K562 (cell line): Measurements from ENCODE around the gene NFATC1. TPM values are rescaled to one million over a fixed set of nuclear protein-coding genes. Genes with fewer than 3 reads are reported as not detected.

ENCODE experiments used
- ATAC-seq: fragments of 200-7000 bp; cut with Tn5 transposase; 3 replicates; pipeline ENCODE4 v1.9.1; 2020; ENCODE audit warnings: moderate library complexity
- BruUV-seq: library from RNA; stranded (reverse); fragments of 400-500 nt; replicated peaks from 2 replicates; lab custom pipeline; 2021; lab: Mats Ljungman, UMichigan
- CTCF ChIA-PET: fragments of 300-600 bp; formaldehyde crosslinking; extraction: SDS; loops from one replicate; lab custom pipeline; 2021; ENCODE audit warnings: low intra/inter-chr PET ratio; lab: Yijun Ruan, JAX
- POLR2A ChIA-PET: fragments of 300-600, 350-650 bp; sonication (Branson Sonifier 250); formaldehyde crosslinking; extraction: SDS; loops from one replicate; lab custom pipeline; 2021; ENCODE audit warnings: antibody characterized with exemption, inconsistent platforms; lab: Yijun Ruan, JAX
- DNase-seq, 4 experiments: peaks; one replicate each; pipeline versions ENCODE4 v3.0.0 to v3.0.0-alpha.2; 2011 to 2018; ENCODE audit warnings: low spot score in 3 of 4, mixed read lengths in 3 of 4; ENCODE audit errors: extremely low read depth in 1 of 4
- FAIRE-seq: peaks from 2 replicates; lab custom pipeline; 2011; peaks lifted over from hg19 to GRCh38; lab: Jason Lieb, UNC
- H2AFZ ChIP-seq: 2 replicates; pipeline ENCODE4 v1.6.0; 2011; ENCODE audit warnings: low read depth, low read length, control low read depth, inconsistent platforms
- H3K27ac ChIP-seq: fragments of 200-600 bp; 3 replicates; pipeline ENCODE4 v1.8.0; 2011; ENCODE audit warnings: low read depth, mild to moderate bottlenecking, control low read depth, inconsistent platforms, low read length, moderate library complexity, mixed read lengths; ENCODE audit errors: extremely low read depth
- H3K27me3 ChIP-seq, 2 experiments: fragments of 300-600 bp in 1 of 2; 2 replicates in 1 of 2; 3 replicates in 1 of 2; pipeline versions ENCODE4 v1.6.0 to v1.8.0; 2011; ENCODE audit warnings: inconsistent platforms in 2 of 2, low read length in 2 of 2, mild to moderate bottlenecking in 1 of 2, mixed read lengths in 1 of 2, moderate library complexity in 1 of 2; ENCODE audit not compliant: control insufficient read depth in 2 of 2, insufficient read depth in 2 of 2
- H3K36me3 ChIP-seq: fragments of 300-600 bp; 3 replicates; pipeline ENCODE4 v1.8.0; 2011; ENCODE audit warnings: mild to moderate bottlenecking, low read length, inconsistent platforms; ENCODE audit not compliant: control insufficient read depth, insufficient read depth
- H3K4me1 ChIP-seq, 2 experiments: fragments of 200-600 bp in 1 of 2; replicated peaks in 1 of 2; 2 replicates in 1 of 2; 3 replicates in 1 of 2; pipeline versions ENCODE4 v1.5.1 to v1.8.0; 2011; ENCODE audit warnings: inconsistent platforms in 2 of 2, low read length in 2 of 2, mild to moderate bottlenecking in 1 of 2, mixed read lengths in 1 of 2, moderate library complexity in 1 of 2; ENCODE audit not compliant: control insufficient read depth in 2 of 2, insufficient read depth in 2 of 2
- H3K4me2 ChIP-seq: 2 replicates; pipeline ENCODE4 v1.6.1; 2011; ENCODE audit warnings: low read length, control low read depth, inconsistent platforms, mixed read lengths; ENCODE audit not compliant: insufficient read depth
- H3K4me3 ChIP-seq: fragments of 200-600 bp; sonication (generic), shearing (Covaris generic); 2 replicates; pipeline ENCODE4 v1.5.1; 2016; ENCODE audit warnings: control low read depth, inconsistent platforms
- H3K79me2 ChIP-seq: fragments of 200-600 bp; 3 replicates; pipeline ENCODE4 v1.8.0; 2011; ENCODE audit warnings: low read length, inconsistent platforms; ENCODE audit not compliant: control insufficient read depth, insufficient read depth
- H3K9ac ChIP-seq, 2 experiments: 2 replicates each; pipeline versions ENCODE4 v1.6.0 to v1.6.1; 2011; ENCODE audit warnings: low read depth in 2 of 2, low read length in 2 of 2, control low read depth in 1 of 2, inconsistent platforms in 1 of 2, mild to moderate bottlenecking in 1 of 2, mixed read lengths in 1 of 2; ENCODE audit not compliant: insufficient read depth in 1 of 2
- H3K9me1 ChIP-seq: one replicate; pipeline ENCODE4 v1.6.0; 2011; ENCODE audit warnings: inconsistent platforms, mild to moderate bottlenecking, low read length, moderate library complexity; ENCODE audit not compliant: control insufficient read depth, insufficient read depth
- H3K9me3 ChIP-seq: replicated peaks from 2 replicates; pipeline ENCODE4 v1.5.1; 2011; ENCODE audit warnings: low read depth, low read length, inconsistent platforms; ENCODE audit not compliant: control insufficient read depth, insufficient read depth
- H4K20me1 ChIP-seq: replicated peaks from 2 replicates; pipeline ENCODE4 v1.6.1; 2011; ENCODE audit warnings: low read length, inconsistent platforms, mixed read lengths; ENCODE audit not compliant: control insufficient read depth, insufficient read depth
- CREBBP ChIP-seq: IDR thresholded peaks from one replicate; pipeline ENCODE4 v1.6.1; 2012; ENCODE audit warnings: low read depth, mild to moderate bottlenecking, control low read depth, inconsistent platforms, low read length
- FOXK1 ChIP-seq: sonication (generic); formaldehyde crosslinking; IDR thresholded peaks from 2 replicates; pipeline ENCODE4 v1.8.0; 2022; ENCODE audit warnings: missing genetic modification reagents, mild to moderate bottlenecking, borderline replicate concordance
- GTF2E2 ChIP-seq: fragments of 200-800 bp; sonication (Bioruptor generic); IDR thresholded peaks from 2 replicates; pipeline ENCODE4 v1.6.1; 2016; ENCODE audit warnings: missing genetic modification characterization, missing compliant biosample characterization
- MECOM ChIP-seq: fragments of 250-450 bp; sonication (Bioruptor Pico); IDR thresholded peaks from 2 replicates; pipeline ENCODE4 v1.8.0; 2022; ENCODE audit warnings: inconsistent platforms
- POU5F1 ChIP-seq: fragments of 150-350 bp; IDR thresholded peaks from 2 replicates; pipeline ENCODE4 v1.6.1; 2014; ENCODE audit warnings: borderline replicate concordance, low read length, low read depth, mild to moderate bottlenecking; ENCODE audit not compliant: partially characterized antibody
- RBM22 ChIP-seq: fragments of 200-400 bp; formaldehyde crosslinking; IDR thresholded peaks from 2 replicates; pipeline ENCODE4 v1.6.1; 2018; ENCODE audit warnings: low read length, low read depth; ENCODE audit not compliant: poor library complexity, severe bottlenecking
- U2AF2 ChIP-seq: fragments of 200-400 bp; formaldehyde crosslinking; optimal IDR thresholded peaks from 2 replicates; pipeline ENCODE3; 2017; ENCODE audit warnings: low read depth, mild to moderate bottlenecking, low read length
- WHSC1 ChIP-seq: IDR thresholded peaks from one replicate; pipeline ENCODE4 v1.6.1; 2012; ENCODE audit warnings: low read length, control low read depth, inconsistent platforms
- ZBTB7A ChIP-seq: IDR thresholded peaks from 2 replicates; pipeline ENCODE4 v1.6.1; 2011; ENCODE audit warnings: low read depth, mild to moderate bottlenecking, low read length, moderate library complexity, borderline replicate concordance; ENCODE audit not compliant: control insufficient read depth
- ZBTB8A ChIP-seq: fragments of 450-650 bp; IDR thresholded peaks from 2 replicates; pipeline ENCODE4 v1.6.1; 2018; ENCODE audit warnings: mild to moderate bottlenecking, moderate library complexity; ENCODE audit not compliant: partially characterized antibody
- ZKSCAN3 ChIP-seq: fragments of 250-450 bp; sonication (Bioruptor Pico); IDR thresholded peaks from 2 replicates; pipeline ENCODE4 v1.4.0; 2020
- ZNF134 ChIP-seq: fragments of 250-450 bp; sonication (Bioruptor Pico); conservative IDR thresholded peaks from 2 replicates; pipeline ENCODE4 v1.4.0; 2020
- ZNF324 ChIP-seq: fragments of 250-450 bp; sonication (Bioruptor Pico); IDR thresholded peaks from 2 replicates; pipeline ENCODE4 v1.4.0; 2020; ENCODE audit warnings: mild to moderate bottlenecking
- ZNF551 ChIP-seq: fragments of 250-450 bp; sonication (Bioruptor Pico); IDR thresholded peaks from 2 replicates; pipeline ENCODE4 v1.5.0; 2021; ENCODE audit warnings: mild to moderate bottlenecking, moderate library complexity
- WGBS: fragments of 100-300 bp; shearing (Covaris generic); methylation state at CpG from one replicate; pipeline ENCODE4 v1.1.6; 2016; ENCODE audit warnings: low coverage, mixed read lengths; ENCODE audit not compliant: insufficient coverage; ENCODE audit errors: missing lambda C conversion rate; 5-methylcytosine and 5-hydroxymethylcytosine counted together
- in situ Hi-C: fragments of 300-500 bp; cut with MboI; formaldehyde crosslinking; loops from 4 replicates; pipeline ENCODE4 v1.15.0; 2018; ENCODE audit warnings: inconsistent platforms, mixed read lengths
- intact Hi-C: fragments of 100-400 bp; cut with micrococcal nuclease; formaldehyde crosslinking; loops from 2 replicates; pipeline ENCODE4 v1.14.2; 2022
- polyA plus RNA-seq, 8 experiments: library from polyadenylated mRNA; depleted of rRNA in 4 of 8; stranded (reverse) in 5 of 8; unstranded in 3 of 8; fragments of >200 nt; fragmentation: Nextera tagmentation in 2 of 8; fragmentation: Illumina TruSeq in 1 of 8; extraction: Ambion mirVana in 2 of 8; extraction: Trizol in 1 of 8; gene quantifications; 2 replicates each; pipeline versions ENCODE4 v1.2.1 to v1.2.3, GENCODE V29; 2011 to 2014; ENCODE audit warnings: inconsistent platforms in 1 of 8, missing spikeins in 1 of 8
- total RNA-seq, 7 experiments: library from RNA; depleted of rRNA in 6 of 7; stranded (reverse); fragments of >200 nt in 6 of 7; fragmentation: Illumina TruSeq in 2 of 7; extraction: Trizol in 2 of 7; gene quantifications; 2 replicates each; pipeline versions ENCODE4 v1.2.1 to v1.2.3, GENCODE V29; 2011 to 2021; ENCODE audit warnings: low replicate concordance in 1 of 7
- TF ChIP-seq, protein P1 (sequence below): IDR thresholded peaks from 2 replicates; pipeline ENCODE4 v1.6.1; 2011; ENCODE audit not compliant: insufficient read length; ENCODE audit errors: extremely low read depth
- TF ChIP-seq, protein P2 (sequence below): sonication (generic); formaldehyde crosslinking; IDR thresholded peaks from 2 replicates; pipeline ENCODE4 v1.8.0; 2022; ENCODE audit warnings: missing genetic modification reagents, mild to moderate bottlenecking, moderate library complexity, borderline replicate concordance
- TF ChIP-seq, protein P3 (sequence below): fragments of 450-650 bp; IDR thresholded peaks from 2 replicates; pipeline ENCODE4 v1.6.1; 2016; ENCODE audit warnings: mild to moderate bottlenecking
- TF ChIP-seq, protein P4 (sequence below): fragments of 450-650 bp; formaldehyde crosslinking; IDR thresholded peaks from 2 replicates; pipeline ENCODE4 v1.4.0; 2022; ENCODE audit warnings: missing genetic modification characterization

Gene NFATC1
- total and polyA plus RNA-seq, 9 of the 15 experiments (the other 6 are each of a cell fraction or from before 2014, with no cell fraction given), result 1.1 to 16.4 (median 2.5) TPM

DNA sequence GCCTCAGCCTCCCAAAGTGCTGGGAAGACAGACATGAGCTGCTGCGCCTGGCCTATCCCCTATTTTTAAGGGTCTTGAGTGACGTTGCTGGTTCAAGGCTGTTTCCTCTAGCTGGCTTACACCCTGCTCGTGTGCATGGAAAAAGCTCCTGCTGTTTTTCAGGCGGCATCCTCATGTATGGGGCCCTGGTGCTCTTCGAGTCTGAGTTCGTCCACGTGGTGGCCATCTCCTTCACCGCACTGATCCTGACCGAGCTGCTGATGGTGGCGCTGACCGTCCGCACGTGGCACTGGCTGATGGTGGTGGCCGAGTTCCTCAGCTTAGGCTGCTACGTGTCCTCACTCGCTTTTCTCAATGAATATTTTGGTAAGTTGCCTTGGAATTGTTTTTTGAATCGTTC lies 22.0 kb upstream of the NFATC1 start:
- no peaks in the 10 kb centered on the region for H3K36me3 ChIP-seq
- H3K4me2 ChIP-seq, result no peak overlapping the region
- no peaks in the 10 kb centered on the region; a peak in 1 of 5 replicates for H3K4me1 ChIP-seq
- CTCF ChIA-PET, result no interaction called here
- no TSS peak for BruUV-seq
- in situ Hi-C loops, result no loop called here
- H3K27ac ChIP-seq, result no peak overlapping the region
- WGBS, result 71% methylated on average over 9 of the region's 17 CpGs
- H3K9me3 ChIP-seq, result no peaks in the 10 kb centered on the region
- DNase-seq (no peak), FAIRE-seq (no peak), ATAC-seq (no peak)
- no peak overlapping the region for H2AFZ ChIP-seq
- no peaks in the 10 kb centered on the region for H3K79me2 ChIP-seq
- no peaks in the 10 kb centered on the region for H4K20me1 ChIP-seq
- H3K9me1 ChIP-seq, result no peaks in the 10 kb centered on the region
- intact Hi-C loops, result no loop called here
- no peaks in the 10 kb centered on the region for H3K27me3 ChIP-seq
- no peak overlapping the region for H3K9ac ChIP-seq
- TF ChIP-seq RBM22 (no peak), WHSC1 (no peak), CREBBP (no peak), ZNF551 (no peak), FOXK1 (CRISPR knock-in tag) (no peak), GTF2E2 (no peak), ZBTB7A (no peak), ZKSCAN3 (CRISPR knock-in tag) (no peak), ZNF134 (CRISPR knock-in tag) (no peak), POU5F1 (no peak), MECOM (CRISPR knock-in tag) (no peak), ZBTB8A (no peak), ZNF324 (CRISPR knock-in tag) (no peak), U2AF2 (no peak)
- TF ChIP-seq, protein P1, sequence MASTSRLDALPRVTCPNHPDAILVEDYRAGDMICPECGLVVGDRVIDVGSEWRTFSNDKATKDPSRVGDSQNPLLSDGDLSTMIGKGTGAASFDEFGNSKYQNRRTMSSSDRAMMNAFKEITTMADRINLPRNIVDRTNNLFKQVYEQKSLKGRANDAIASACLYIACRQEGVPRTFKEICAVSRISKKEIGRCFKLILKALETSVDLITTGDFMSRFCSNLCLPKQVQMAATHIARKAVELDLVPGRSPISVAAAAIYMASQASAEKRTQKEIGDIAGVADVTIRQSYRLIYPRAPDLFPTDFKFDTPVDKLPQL, result no peak
- TF ChIP-seq, protein P2, sequence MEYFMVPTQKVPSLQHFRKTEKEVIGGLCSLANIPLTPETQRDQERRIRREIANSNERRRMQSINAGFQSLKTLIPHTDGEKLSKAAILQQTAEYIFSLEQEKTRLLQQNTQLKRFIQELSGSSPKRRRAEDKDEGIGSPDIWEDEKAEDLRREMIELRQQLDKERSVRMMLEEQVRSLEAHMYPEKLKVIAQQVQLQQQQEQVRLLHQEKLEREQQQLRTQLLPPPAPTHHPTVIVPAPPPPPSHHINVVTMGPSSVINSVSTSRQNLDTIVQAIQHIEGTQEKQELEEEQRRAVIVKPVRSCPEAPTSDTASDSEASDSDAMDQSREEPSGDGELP, result no peak
- TF ChIP-seq, protein P3, sequence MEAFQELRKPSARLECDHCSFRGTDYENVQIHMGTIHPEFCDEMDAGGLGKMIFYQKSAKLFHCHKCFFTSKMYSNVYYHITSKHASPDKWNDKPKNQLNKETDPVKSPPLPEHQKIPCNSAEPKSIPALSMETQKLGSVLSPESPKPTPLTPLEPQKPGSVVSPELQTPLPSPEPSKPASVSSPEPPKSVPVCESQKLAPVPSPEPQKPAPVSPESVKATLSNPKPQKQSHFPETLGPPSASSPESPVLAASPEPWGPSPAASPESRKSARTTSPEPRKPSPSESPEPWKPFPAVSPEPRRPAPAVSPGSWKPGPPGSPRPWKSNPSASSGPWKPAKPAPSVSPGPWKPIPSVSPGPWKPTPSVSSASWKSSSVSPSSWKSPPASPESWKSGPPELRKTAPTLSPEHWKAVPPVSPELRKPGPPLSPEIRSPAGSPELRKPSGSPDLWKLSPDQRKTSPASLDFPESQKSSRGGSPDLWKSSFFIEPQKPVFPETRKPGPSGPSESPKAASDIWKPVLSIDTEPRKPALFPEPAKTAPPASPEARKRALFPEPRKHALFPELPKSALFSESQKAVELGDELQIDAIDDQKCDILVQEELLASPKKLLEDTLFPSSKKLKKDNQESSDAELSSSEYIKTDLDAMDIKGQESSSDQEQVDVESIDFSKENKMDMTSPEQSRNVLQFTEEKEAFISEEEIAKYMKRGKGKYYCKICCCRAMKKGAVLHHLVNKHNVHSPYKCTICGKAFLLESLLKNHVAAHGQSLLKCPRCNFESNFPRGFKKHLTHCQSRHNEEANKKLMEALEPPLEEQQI, result no peak
- TF ChIP-seq, protein P4, sequence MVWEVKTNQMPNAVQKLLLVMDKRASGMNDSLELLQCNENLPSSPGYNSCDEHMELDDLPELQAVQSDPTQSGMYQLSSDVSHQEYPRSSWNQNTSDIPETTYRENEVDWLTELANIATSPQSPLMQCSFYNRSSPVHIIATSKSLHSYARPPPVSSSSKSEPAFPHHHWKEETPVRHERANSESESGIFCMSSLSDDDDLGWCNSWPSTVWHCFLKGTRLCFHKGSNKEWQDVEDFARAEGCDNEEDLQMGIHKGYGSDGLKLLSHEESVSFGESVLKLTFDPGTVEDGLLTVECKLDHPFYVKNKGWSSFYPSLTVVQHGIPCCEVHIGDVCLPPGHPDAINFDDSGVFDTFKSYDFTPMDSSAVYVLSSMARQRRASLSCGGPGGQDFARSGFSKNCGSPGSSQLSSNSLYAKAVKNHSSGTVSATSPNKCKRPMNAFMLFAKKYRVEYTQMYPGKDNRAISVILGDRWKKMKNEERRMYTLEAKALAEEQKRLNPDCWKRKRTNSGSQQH (CRISPR knock-in tag), result no peak
- POLR2A ChIA-PET, result no interaction called here
- no peak overlapping the region for H3K4me3 ChIP-seq
